HCT116 (cell line): Measurements from ENCODE around the gene KIAA1671. TPM values are rescaled to one million over a fixed set of nuclear protein-coding genes. Genes with fewer than 3 reads are reported as not detected.

Experiments used
- ATAC-seq: fragments of 200-7000 bp; cut with Tn5 transposase; 2 replicates; pipeline ENCODE4 v1.9.1; 2020; ENCODE audit warnings: mild to moderate bottlenecking, moderate library complexity
- BruUV-seq: library from RNA; stranded (reverse); fragments of 400-500 nt; replicated peaks from 2 replicates; lab custom pipeline; 2021; lab: Mats Ljungman, UMichigan
- CTCF ChIA-PET: fragments of 300-600 bp; sonication (Branson Sonifier 250); formaldehyde crosslinking; loops from one replicate; lab custom pipeline; 2021; ENCODE audit warnings: antibody characterized with exemption; lab: Charles Lee
- POLR2A ChIA-PET: fragments of 300-600, 350-600 bp; sonication (Branson Sonifier 250); formaldehyde crosslinking; loops from one replicate; lab custom pipeline; 2021; ENCODE audit warnings: antibody characterized with exemption; lab: Charles Lee
- RAD21 ChIA-PET, 2 experiments: fragments of 300-600 bp; sonication (Branson Sonifier 250); formaldehyde crosslinking; loops; one replicate each; lab custom pipeline; 2023; ENCODE audit warnings: low total read pairs in 2 of 2; ENCODE audit not compliant: uncharacterized antibody in 2 of 2, unreplicated experiment in 2 of 2, low non-redundant PET in 1 of 2; lab: Charles Lee
- DNase-seq: peaks from one replicate; pipeline ENCODE4 v3.0.0-alpha.2; 2010; ENCODE audit warnings: low read depth, low spot score
- H2AFZ ChIP-seq: fragments of 200-600 bp; shearing (Covaris generic), sonication (generic); 2 replicates; pipeline ENCODE4 v1.6.1; 2017; ENCODE audit warnings: low read depth, mixed run types, mixed read lengths, antibody characterized with exemption, low read length; ENCODE audit not compliant: poor library complexity, severe bottlenecking
- H3K27ac ChIP-seq: 2 replicates; pipeline ENCODE4 v1.5.1; 2012; ENCODE audit warnings: low read depth, low read length
- H3K27me3 ChIP-seq: fragments of 200-600 bp; sonication (generic); 2 replicates; pipeline ENCODE4 v1.6.1; 2016; ENCODE audit warnings: mixed run types, low read length, mixed read lengths; ENCODE audit not compliant: insufficient read depth
- H3K36me3 ChIP-seq, 2 experiments: fragments of 200-500 bp in 1 of 2; fragments of 200-600 bp in 1 of 2; sonication (Bioruptor generic) in 1 of 2; sonication (generic) in 1 of 2; 2 replicates each; pipeline versions ENCODE4 v1.5.1 to v1.6.1; 2014 to 2016; ENCODE audit warnings: low read length in 2 of 2, inconsistent platforms in 1 of 2, mixed read lengths in 1 of 2, mixed run types in 1 of 2; ENCODE audit not compliant: insufficient read depth in 2 of 2, control insufficient read depth in 1 of 2
- H3K4me1 ChIP-seq, 2 experiments: fragments of 200-600 bp in 1 of 2; sonication (generic) in 1 of 2; 2 replicates each; pipeline versions ENCODE4 v1.5.1 to v1.6.1; 2012 to 2017; ENCODE audit warnings: low read length in 2 of 2, inconsistent platforms in 1 of 2, mild to moderate bottlenecking in 1 of 2, mixed read lengths in 1 of 2, mixed run types in 1 of 2, moderate library complexity in 1 of 2; ENCODE audit not compliant: insufficient read depth in 2 of 2, control insufficient read depth in 1 of 2
- H3K4me2 ChIP-seq: fragments of 200-600 bp; sonication (generic); 2 replicates; pipeline ENCODE4 v1.6.1; 2017; ENCODE audit warnings: mixed run types, low read length, mixed read lengths
- H3K4me3 ChIP-seq, 2 experiments: fragments of 200-600 bp in 1 of 2; sonication (generic) in 1 of 2; replicated peaks in 1 of 2; 2 replicates each; pipeline ENCODE4 v1.5.1; 2011 to 2016; ENCODE audit warnings: low read length in 2 of 2, control low read depth in 1 of 2, low read depth in 1 of 2, mild to moderate bottlenecking in 1 of 2, mixed read lengths in 1 of 2, mixed run types in 1 of 2
- H3K79me2 ChIP-seq: fragments of 200-600 bp; sonication (generic); 2 replicates; pipeline ENCODE4 v1.6.1; 2017; ENCODE audit warnings: mild to moderate bottlenecking, mixed run types, low read length, moderate library complexity, mixed read lengths; ENCODE audit not compliant: insufficient read depth
- H3K9ac ChIP-seq: fragments of 200-600 bp; sonication (generic); 2 replicates; pipeline ENCODE4 v1.6.1; 2016; ENCODE audit warnings: low read length, mixed read lengths
- H3K9me2 ChIP-seq: fragments of 200-600 bp; sonication (generic), shearing (Covaris generic); 2 replicates; pipeline ENCODE4 v1.6.1; 2017; ENCODE audit warnings: mixed run types, mild to moderate bottlenecking, moderate library complexity; ENCODE audit not compliant: insufficient read depth
- H3K9me3 ChIP-seq, 2 experiments: fragments of 200-500 bp in 1 of 2; fragments of 200-600 bp in 1 of 2; sonication (Bioruptor generic) in 1 of 2; sonication (generic) in 1 of 2; 2 replicates each; pipeline ENCODE4 v1.6.1; 2014 to 2017; ENCODE audit warnings: low read length in 2 of 2, mixed read lengths in 2 of 2, inconsistent platforms in 1 of 2, low read depth in 1 of 2, mild to moderate bottlenecking in 1 of 2, mixed run types in 1 of 2, moderate library complexity in 1 of 2; ENCODE audit not compliant: control insufficient read depth in 1 of 2, insufficient read depth in 1 of 2
- H4K20me1 ChIP-seq: fragments of 200-600 bp; sonication (generic), shearing (Covaris generic); 2 replicates; pipeline ENCODE4 v1.6.1; 2017; ENCODE audit warnings: mixed run types, mild to moderate bottlenecking, moderate library complexity; ENCODE audit not compliant: insufficient read depth
- ATF3 ChIP-seq: IDR thresholded peaks from 2 replicates; pipeline ENCODE4 v1.6.1; 2012
- CBX3 ChIP-seq: IDR thresholded peaks from 2 replicates; pipeline ENCODE4 v1.6.1; 2012; ENCODE audit warnings: low read depth
- CEBPB ChIP-seq: IDR thresholded peaks from 2 replicates; pipeline ENCODE4 v1.6.1; 2012; ENCODE audit warnings: low read depth
- EGR1 ChIP-seq: IDR thresholded peaks from 2 replicates; pipeline ENCODE4 v1.6.1; 2012; ENCODE audit warnings: low read depth
- ELF1 ChIP-seq: IDR thresholded peaks from 2 replicates; pipeline ENCODE4 v1.6.1; 2012; ENCODE audit warnings: low read depth, borderline replicate concordance
- EZH2 ChIP-seq: fragments of 200-600 bp; sonication (generic); IDR thresholded peaks from 2 replicates; pipeline ENCODE4 v1.6.1; 2017; ENCODE audit warnings: antibody characterized with exemption, mixed run types
- FOSL1 ChIP-seq: IDR thresholded peaks from 2 replicates; pipeline ENCODE4 v1.6.1; 2012; ENCODE audit warnings: low read depth
- JUND ChIP-seq: IDR thresholded peaks from 2 replicates; pipeline ENCODE4 v1.6.1; 2012
- MAX ChIP-seq: IDR thresholded peaks from 2 replicates; pipeline ENCODE4 v1.6.1; 2012
- POLR2AphosphoS5 ChIP-seq: IDR thresholded peaks from 2 replicates; pipeline ENCODE4 v1.6.1; 2011; ENCODE audit warnings: mild to moderate bottlenecking, low read depth, low read length, moderate library complexity
- SIN3A ChIP-seq: IDR thresholded peaks from 2 replicates; pipeline ENCODE4 v1.6.1; 2012; ENCODE audit warnings: low read depth
- intact Hi-C: fragments of 100-400 bp; cut with micrococcal nuclease; formaldehyde crosslinking; loops from 2 replicates; pipeline ENCODE4 v1.10.0; 2022
- total RNA-seq: library from RNA; stranded (reverse); gene quantifications from one replicate; pipeline ENCODE4 v1.2.1, GENCODE V29; 2021; ENCODE audit not compliant: unreplicated experiment

Gene KIAA1671
- total RNA-seq, 1 experiment from 2014 or later, result 36.8 TPM

GRCh38 chr22:25104367-25104766 lies 151.9 kb downstream of the KIAA1671 start:
- no peaks in the 10 kb centered on the region for H4K20me1 ChIP-seq
- ChIA-PET CTCF (interaction anchor here (1.5 kb wide), 1 partner anchor 67 kb away, joined by 7 read pairs; no protein-coding TSS in a partner anchor), RAD21 (no interaction called here)
- no peak for DNase-seq
- H3K9me3 ChIP-seq, result no peaks in the 10 kb centered on the region
- H3K9ac ChIP-seq, result no peak overlapping the region
- H2AFZ ChIP-seq, result no peak overlapping the region
- H3K4me3 ChIP-seq, result no peak overlapping the region
- H3K79me2 ChIP-seq, result no peaks in the 10 kb centered on the region
- ATAC-seq, result no peak
- H3K36me3 ChIP-seq, result 0 out of 4 replicates have a peak, but pooled peaks cover 0 to 5% of the 10 kb centered on the region in 2 experiments
- H3K4me1 ChIP-seq, result no peaks in the 10 kb centered on the region
- no peaks in the 10 kb centered on the region for H3K9me2 ChIP-seq
- H3K27me3 ChIP-seq, result no peaks in the 10 kb centered on the region
- H3K27ac ChIP-seq, result no peak overlapping the region
- TF ChIP-seq POLR2AphosphoS5 (no peak), CBX3 (no peak), FOSL1 (no peak), CEBPB (no peak), EZH2 (no peak), MAX (no peak), SIN3A (no peak), EGR1 (no peak), ATF3 (no peak), ELF1 (no peak), JUND (no peak)
- TF ChIP-seq, all 23 proteins: peak for 0
- no peak overlapping the region for H3K4me2 ChIP-seq
- intact Hi-C loops, result no loop called here
- BruUV-seq, result no TSS peak
- POLR2A ChIA-PET, result no interaction called here
